ENCODE data around the gene MMRN1.

Gene MMRN1

GRCh38 chr4:89894649-89895550, at the start of gene MMRN1:
TSS of gene MMRN1 (plus strand) at chr4:89894854. CDS start at chr4:89894972, 118 bp downstream.
- DNase-seq (ENCODE audit: low read depth in 2 of 2) = no peak

GRCh38 chr4:89847571-89848325, 46.9 kb upstream of the MMRN1 start:
- DNase-seq (ENCODE audit: low read depth in 2 of 2) = no peak

GRCh38 chr4:89855236-89855635, 39.4 kb upstream of the MMRN1 start:
- no peak for DNase-seq (ENCODE audit: low read depth in 2 of 2)

GRCh38 chr4:89860971-89861370, 33.7 kb upstream of the MMRN1 start:
- no peak for DNase-seq (ENCODE audit: low read depth in 2 of 2)

- no peak for DNase-seq (ENCODE audit: low read depth in 2 of 2)
These were observed 31.1 kb upstream of the MMRN1 start for GRCh38 chr4:89863533-89863932.

GRCh38 chr4:89868276-89868675, 26.4 kb upstream of the MMRN1 start:
- no peak for DNase-seq (ENCODE audit: low read depth in 2 of 2)

- DNase-seq (ENCODE audit: low read depth in 2 of 2) = no peak
These were observed 25.6 kb upstream of the MMRN1 start for GRCh38 chr4:89868999-89869589.

GRCh38 chr4:89871211-89871610, 23.4 kb upstream of the MMRN1 start:
- DNase-seq (ENCODE audit: low read depth in 2 of 2) = no peak

- DNase-seq (ENCODE audit: low read depth in 2 of 2) = no peak
These were observed 18.1 kb upstream of the MMRN1 start for GRCh38 chr4:89876548-89876947.

GRCh38 chr4:89878611-89879010, 16.0 kb upstream of the MMRN1 start:
- no peak for DNase-seq (ENCODE audit: low read depth in 2 of 2)

GRCh38 chr4:89879215-89879614, 15.4 kb upstream of the MMRN1 start:
- DNase-seq (ENCODE audit: low read depth in 2 of 2) = no peak

- DNase-seq (ENCODE audit: low read depth in 2 of 2) = no peak
These were observed 5.4 kb upstream of the MMRN1 start for GRCh38 chr4:89889289-89889688.

GRCh38 chr4:89897867-89898266, 3.2 kb downstream of the MMRN1 start:
- no peak for DNase-seq (ENCODE audit: low read depth in 2 of 2)

- no peak for DNase-seq (ENCODE audit: low read depth in 2 of 2)
These were observed 3.7 kb downstream of the MMRN1 start for GRCh38 chr4:89898304-89898716.

- no peak for DNase-seq (ENCODE audit: low read depth in 2 of 2)
These were observed 4.5 kb downstream of the MMRN1 start for GRCh38 chr4:89899152-89899551.

GRCh38 chr4:89899854-89900253, 5.2 kb downstream of the MMRN1 start:
- no peak for DNase-seq (ENCODE audit: low read depth in 2 of 2)

- DNase-seq (ENCODE audit: low read depth in 2 of 2) = peak; percentile 2 to 8
These were observed 7.3 kb downstream of the MMRN1 start for GRCh38 chr4:89901808-89902431.

GRCh38 chr4:89904524-89904923, 9.9 kb downstream of the MMRN1 start:
- DNase-seq (ENCODE audit: low read depth in 2 of 2) = no peak

GRCh38 chr4:89906316-89906715, 11.7 kb downstream of the MMRN1 start:
- DNase-seq (ENCODE audit: low read depth in 2 of 2) = no peak

- no peak for DNase-seq (ENCODE audit: low read depth in 2 of 2)
These were observed 12.3 kb downstream of the MMRN1 start for GRCh38 chr4:89906777-89907521.

GRCh38 chr4:89909889-89910288, 15.2 kb downstream of the MMRN1 start:
- DNase-seq (ENCODE audit: low read depth in 2 of 2) = no peak
